SK-N-SH treated with all-trans-retinoic acid at 6 μM for 48 hours (cell line): ENCODE measurements around the gene AFTPH.

Experiments
- ATAC-seq: fragments of 200-7000 bp; cut with Tn5 transposase; 3 replicates; pipeline ENCODE4 v1.9.1; 2020; ENCODE audit warnings: mild to moderate bottlenecking, moderate library complexity
- ARNTL ChIP-seq: fragments of 450-650 bp; formaldehyde crosslinking; IDR thresholded peaks from 2 replicates; pipeline ENCODE4 v1.5.0; 2020; ENCODE audit warnings: low read depth, mild to moderate bottlenecking, moderate library complexity, borderline replicate concordance
- BACH2 ChIP-seq: fragments of 250-450 bp; sonication (Bioruptor Pico); IDR thresholded peaks from 2 replicates; pipeline ENCODE4 v1.9.0; 2021; ENCODE audit warnings: mild to moderate bottlenecking, borderline replicate concordance
- CREB5 ChIP-seq: fragments of 250-450 bp; sonication (Bioruptor Pico); IDR thresholded peaks from 2 replicates; pipeline ENCODE4 v1.5.1; 2020; ENCODE audit warnings: low read depth, mild to moderate bottlenecking, moderate library complexity
- CSDC2 ChIP-seq: fragments of 250-450 bp; sonication (Bioruptor Pico); IDR thresholded peaks from 2 replicates; pipeline ENCODE4 v1.5.0; 2020; ENCODE audit warnings: mild to moderate bottlenecking, moderate library complexity
- CSRNP3 ChIP-seq: fragments of 250-450 bp; sonication (Bioruptor Pico); IDR thresholded peaks from 2 replicates; pipeline ENCODE4 v1.5.1; 2021; ENCODE audit warnings: mild to moderate bottlenecking, moderate library complexity
- ESRRG ChIP-seq: fragments of 250-450 bp; sonication (Bioruptor Pico); IDR thresholded peaks from 2 replicates; pipeline ENCODE4 v1.6.1; 2021; ENCODE audit warnings: mild to moderate bottlenecking
- GLIS3 ChIP-seq: fragments of 250-450 bp; sonication (Bioruptor Pico); IDR thresholded peaks from 2 replicates; pipeline ENCODE4 v1.5.0; 2020; ENCODE audit warnings: mild to moderate bottlenecking, moderate library complexity
- ISL1 ChIP-seq: fragments of 250-450 bp; sonication (Bioruptor Pico); IDR thresholded peaks from 2 replicates; pipeline ENCODE4 v2.1.2; 2022; ENCODE audit warnings: mild to moderate bottlenecking, moderate library complexity
- OSR1 ChIP-seq: fragments of 250-450 bp; sonication (Bioruptor Pico); IDR thresholded peaks from 2 replicates; pipeline ENCODE4 v1.8.0; 2022; ENCODE audit warnings: moderate library complexity, mild to moderate bottlenecking, inconsistent platforms
- PATZ1 ChIP-seq: fragments of 250-450 bp; sonication (Bioruptor Pico); IDR thresholded peaks from 2 replicates; pipeline ENCODE4 v1.8.0; 2020; ENCODE audit warnings: mild to moderate bottlenecking, moderate library complexity, borderline replicate concordance
- POU6F1 ChIP-seq: fragments of 250-450 bp; sonication (Bioruptor Pico); IDR thresholded peaks from 2 replicates; pipeline ENCODE4 v1.8.0; 2021; ENCODE audit warnings: low read depth, mild to moderate bottlenecking, moderate library complexity, borderline replicate concordance
- PPARA ChIP-seq: fragments of 250-450 bp; sonication (Bioruptor Pico); IDR thresholded peaks from 2 replicates; pipeline ENCODE4 v1.5.0; 2020; ENCODE audit warnings: mild to moderate bottlenecking, borderline replicate concordance
- RARB ChIP-seq: fragments of 250-450 bp; sonication (Bioruptor Pico); IDR thresholded peaks from 2 replicates; pipeline ENCODE4 v1.8.0; 2021; ENCODE audit warnings: mild to moderate bottlenecking, moderate library complexity
- SNAI2 ChIP-seq: fragments of 250-450 bp; sonication (Bioruptor Pico); IDR thresholded peaks from 2 replicates; pipeline ENCODE4 v1.5.0; 2020; ENCODE audit warnings: mild to moderate bottlenecking, moderate library complexity
- TCF4 ChIP-seq: fragments of 250-450 bp; sonication (Bioruptor Pico); IDR thresholded peaks from 2 replicates; pipeline ENCODE4 v1.8.0; 2021; ENCODE audit warnings: mild to moderate bottlenecking, moderate library complexity, borderline replicate concordance
- TOX ChIP-seq: fragments of 250-450 bp; sonication (Bioruptor Pico); IDR thresholded peaks from 2 replicates; pipeline ENCODE4 v1.8.0; 2021; ENCODE audit warnings: mild to moderate bottlenecking, moderate library complexity, borderline replicate concordance
- TSHZ2 ChIP-seq: fragments of 250-450 bp; sonication (Bioruptor Pico); IDR thresholded peaks from 2 replicates; pipeline ENCODE4 v1.5.0; 2020; ENCODE audit warnings: mild to moderate bottlenecking, moderate library complexity
- ZC3H10 ChIP-seq: fragments of 250-450 bp; sonication (Bioruptor Pico); IDR thresholded peaks from 2 replicates; pipeline ENCODE4 v1.5.1; 2021; ENCODE audit warnings: mild to moderate bottlenecking, moderate library complexity
- ZFP3 ChIP-seq: fragments of 250-450 bp; sonication (Bioruptor Pico); IDR thresholded peaks from 2 replicates; pipeline ENCODE4 v1.5.0; 2020; ENCODE audit warnings: mild to moderate bottlenecking, moderate library complexity
- ZFP30 ChIP-seq: fragments of 450-650 bp; formaldehyde crosslinking; IDR thresholded peaks from 2 replicates; pipeline ENCODE4 v1.5.0; 2022; ENCODE audit warnings: mild to moderate bottlenecking, moderate library complexity
- ZNF565 ChIP-seq: fragments of 450-650 bp; formaldehyde crosslinking; conservative IDR thresholded peaks from 2 replicates; pipeline ENCODE4 v1.5.0; 2020; ENCODE audit warnings: low read depth, mild to moderate bottlenecking, moderate library complexity
- ZNF70 ChIP-seq: fragments of 450-650 bp; formaldehyde crosslinking; IDR thresholded peaks from 2 replicates; pipeline ENCODE4 v1.5.0; 2020; ENCODE audit warnings: mild to moderate bottlenecking, moderate library complexity
- ZNF8 ChIP-seq: fragments of 450-650 bp; formaldehyde crosslinking; IDR thresholded peaks from 2 replicates; pipeline ENCODE4 v1.5.0; 2020; ENCODE audit warnings: mild to moderate bottlenecking, moderate library complexity

Gene AFTPH

GRCh38 chr2:64535024-64535423, 10.9 kb downstream of the AFTPH start:
- ATAC-seq, result no peak
- TF ChIP-seq ESRRG (CRISPR knock-in tag) (no peak), PATZ1 (CRISPR knock-in tag) (no peak), CSDC2 (CRISPR knock-in tag) (no peak), TSHZ2 (CRISPR knock-in tag) (no peak), ZNF565 (CRISPR knock-in tag) (no peak), ZC3H10 (no peak), CREB5 (CRISPR knock-in tag) (no peak), ISL1 (CRISPR knock-in tag) (no peak), ZFP3 (CRISPR knock-in tag) (no peak), ZFP30 (no peak), ZNF70 (CRISPR knock-in tag) (no peak), TOX (CRISPR knock-in tag) (no peak), RARB (no peak), BACH2 (CRISPR knock-in tag) (no peak), GLIS3 (CRISPR knock-in tag) (no peak), PPARA (CRISPR knock-in tag) (no peak), ZNF8 (CRISPR knock-in tag) (no peak)
- TF ChIP-seq, all 23 proteins: peak for 0

- ATAC-seq, result no peak
- TF ChIP-seq ARNTL, result no peak
- TF ChIP-seq ISL1 (CRISPR knock-in tag), result no peak
- TF ChIP-seq ZNF70 (CRISPR knock-in tag), result no peak
- TF ChIP-seq ZFP3 (CRISPR knock-in tag), result no peak
- no peak for TF ChIP-seq ZNF8 (CRISPR knock-in tag)
- TF ChIP-seq PPARA (CRISPR knock-in tag), result no peak
- TF ChIP-seq CSDC2 (CRISPR knock-in tag), result no peak
- TF ChIP-seq CSRNP3 (CRISPR knock-in tag), result no peak
- no peak for TF ChIP-seq ZFP30
- TF ChIP-seq ZNF565 (CRISPR knock-in tag), result no peak
- no peak for TF ChIP-seq POU6F1
- TF ChIP-seq SNAI2 (CRISPR knock-in tag), result no peak
- no peak for TF ChIP-seq TCF4
- no peak for TF ChIP-seq PATZ1 (CRISPR knock-in tag)
- no peak for TF ChIP-seq BACH2 (CRISPR knock-in tag)
- no peak for TF ChIP-seq OSR1
- no peak for TF ChIP-seq CREB5 (CRISPR knock-in tag)
- no peak for TF ChIP-seq TSHZ2 (CRISPR knock-in tag)
- TF ChIP-seq TOX (CRISPR knock-in tag), result no peak
- no peak for TF ChIP-seq ESRRG (CRISPR knock-in tag)
Observed at GRCh38 chr2:64537991-64538390, 13.9 kb downstream of the AFTPH start.
